ENCODE results near the gene TFF3. TPM values are rescaled to one million over a fixed set of nuclear protein-coding genes. Genes with fewer than 3 reads are reported as not detected.
A peak's percentile ranks its signal among the peaks of the same experiment; 100 is the strongest.

TFF3 gene
- total RNA-seq, 2 experiments from 2014 or later, result not detected

DNA sequence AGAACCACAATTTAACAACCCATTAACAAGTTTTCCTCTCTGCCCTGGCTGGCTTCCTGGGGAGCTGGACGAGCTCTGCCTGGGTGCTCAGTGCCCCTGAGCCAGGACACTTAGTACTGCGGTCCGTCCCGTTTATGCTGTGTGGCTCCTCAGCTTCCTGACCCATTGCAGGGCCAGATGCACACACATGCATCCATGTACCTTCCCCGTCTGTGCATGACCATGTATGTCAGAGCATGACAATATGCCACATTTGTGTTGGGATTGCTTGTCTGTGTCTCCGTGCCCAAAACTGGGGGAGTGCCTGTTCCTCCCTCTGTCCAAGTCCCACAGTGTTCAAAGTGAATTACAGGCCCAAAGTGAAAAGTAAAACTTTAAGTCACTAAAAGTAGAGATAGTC lies 9.7 kb upstream of the TFF3 start:
- ATAC-seq (ENCODE audit: poor library complexity), result no peak
- Histone ChIP-seq H3K4me1 (ENCODE audit: insufficient read depth, low read length) (no peaks in the 10 kb centered on the region), H3K9me3 (ENCODE audit: control insufficient read depth in 1 of 2, insufficient read depth in 1 of 2, low read length in 2 of 2) (no peaks in the 10 kb centered on the region), H3K27me3 (ENCODE audit: control insufficient read depth in 1 of 2, insufficient read depth in 2 of 2, low read length in 2 of 2) (no peaks in the 10 kb centered on the region), H3K36me3 (ENCODE audit: insufficient read depth, low read length) (no peaks in the 10 kb centered on the region), H3K4me3 (ENCODE audit: low read length) (no peak overlapping the region), H3K27ac (ENCODE audit: low read depth in 1 of 2, low read length in 2 of 2) (no peak overlapping the region)
- H3K36me3 Mint-ChIP-seq (ENCODE audit: low read depth), result no peaks in the 10 kb centered on the region
- H3K9me3 Mint-ChIP-seq, result no peaks in the 10 kb centered on the region
- TF ChIP-seq, protein P1, sequence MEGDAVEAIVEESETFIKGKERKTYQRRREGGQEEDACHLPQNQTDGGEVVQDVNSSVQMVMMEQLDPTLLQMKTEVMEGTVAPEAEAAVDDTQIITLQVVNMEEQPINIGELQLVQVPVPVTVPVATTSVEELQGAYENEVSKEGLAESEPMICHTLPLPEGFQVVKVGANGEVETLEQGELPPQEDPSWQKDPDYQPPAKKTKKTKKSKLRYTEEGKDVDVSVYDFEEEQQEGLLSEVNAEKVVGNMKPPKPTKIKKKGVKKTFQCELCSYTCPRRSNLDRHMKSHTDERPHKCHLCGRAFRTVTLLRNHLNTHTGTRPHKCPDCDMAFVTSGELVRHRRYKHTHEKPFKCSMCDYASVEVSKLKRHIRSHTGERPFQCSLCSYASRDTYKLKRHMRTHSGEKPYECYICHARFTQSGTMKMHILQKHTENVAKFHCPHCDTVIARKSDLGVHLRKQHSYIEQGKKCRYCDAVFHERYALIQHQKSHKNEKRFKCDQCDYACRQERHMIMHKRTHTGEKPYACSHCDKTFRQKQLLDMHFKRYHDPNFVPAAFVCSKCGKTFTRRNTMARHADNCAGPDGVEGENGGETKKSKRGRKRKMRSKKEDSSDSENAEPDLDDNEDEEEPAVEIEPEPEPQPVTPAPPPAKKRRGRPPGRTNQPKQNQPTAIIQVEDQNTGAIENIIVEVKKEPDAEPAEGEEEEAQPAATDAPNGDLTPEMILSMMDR (IDR thresholded peaks at IDR 0.05), result no peak
- CTCF ChIA-PET, result no interaction called here
- peaks cover 11% of the 10 kb centered on the region for H3K27me3 Mint-ChIP-seq
- H3K27ac Mint-ChIP-seq, result no peak overlapping the region
- peak in 1 of 14 experiments; percentile 16 for DNase-seq
- POLR2A ChIA-PET, result no interaction called here
- H3K4me3 Mint-ChIP-seq, result no peak overlapping the region
- no peaks in the 10 kb centered on the region for H3K4me1 Mint-ChIP-seq (ENCODE audit: low read depth)
- intact Hi-C loops (cut with DNase I, micrococcal nuclease), result no loop called here

- TF ChIP-seq, protein P1 (IDR thresholded peaks at IDR 0.05), result no peak
- ATAC-seq (ENCODE audit: poor library complexity) (no peak), DNase-seq (peak in 1 of 14 experiments; percentile 30)
- H3K27me3 ChIP-seq (ENCODE audit: control insufficient read depth in 1 of 2, insufficient read depth in 2 of 2, low read length in 2 of 2), result no peaks in the 10 kb centered on the region
- no peaks in the 10 kb centered on the region for H3K36me3 ChIP-seq (ENCODE audit: insufficient read depth, low read length)
- H3K4me1 ChIP-seq (ENCODE audit: insufficient read depth, low read length), result peaks cover 7% of the 10 kb centered on the region
- no peaks in the 10 kb centered on the region for H3K36me3 Mint-ChIP-seq (ENCODE audit: low read depth)
- no peaks in the 10 kb centered on the region for H3K9me3 ChIP-seq (ENCODE audit: control insufficient read depth in 1 of 2, insufficient read depth in 1 of 2, low read length in 2 of 2)
- H3K4me3 Mint-ChIP-seq, result no peak overlapping the region
- ChIA-PET CTCF (no interaction called here), POLR2A (no interaction called here)
- intact Hi-C loops (cut with DNase I, micrococcal nuclease), result no loop called here
- H3K9me3 Mint-ChIP-seq, result no peaks in the 10 kb centered on the region
- H3K27ac Mint-ChIP-seq, result no peak overlapping the region
- H3K27me3 Mint-ChIP-seq, result peaks cover 11% of the 10 kb centered on the region
- no peak overlapping the region for H3K4me3 ChIP-seq (ENCODE audit: low read length)
- H3K4me1 Mint-ChIP-seq (ENCODE audit: low read depth), result no peaks in the 10 kb centered on the region
- no peak overlapping the region for H3K27ac ChIP-seq (ENCODE audit: low read depth in 1 of 2, low read length in 2 of 2)
These were observed 6.6 kb upstream of the TFF3 start for GRCh38 chr21:42321845-42322244.

- Histone ChIP-seq H3K4me3 (ENCODE audit: low read length) (no peak overlapping the region), H3K9me3 (ENCODE audit: control insufficient read depth in 1 of 2, insufficient read depth in 1 of 2, low read length in 2 of 2) (no peaks in the 10 kb centered on the region), H3K27ac (ENCODE audit: low read depth in 1 of 2, low read length in 2 of 2) (no peak overlapping the region), H3K4me1 (ENCODE audit: insufficient read depth, low read length) (peaks cover 7% of the 10 kb centered on the region), H3K36me3 (ENCODE audit: insufficient read depth, low read length) (no peaks in the 10 kb centered on the region), H3K27me3 (ENCODE audit: control insufficient read depth in 1 of 2, insufficient read depth in 2 of 2, low read length in 2 of 2) (no peaks in the 10 kb centered on the region)
- no peaks in the 10 kb centered on the region for H3K9me3 Mint-ChIP-seq
- DNase-seq, result peak in 1 of 14 experiments; percentile 29
- peaks cover 11% of the 10 kb centered on the region for H3K27me3 Mint-ChIP-seq
- CTCF ChIA-PET, result no interaction called here
- POLR2A ChIA-PET, result no interaction called here
- intact Hi-C loops (cut with DNase I, micrococcal nuclease), result no loop called here
- H3K4me1 Mint-ChIP-seq (ENCODE audit: low read depth), result no peaks in the 10 kb centered on the region
- ATAC-seq (ENCODE audit: poor library complexity), result no peak
- no peak overlapping the region for H3K27ac Mint-ChIP-seq
- no peaks in the 10 kb centered on the region for H3K36me3 Mint-ChIP-seq (ENCODE audit: low read depth)
- no peak overlapping the region for H3K4me3 Mint-ChIP-seq
- TF ChIP-seq, protein P1 (IDR thresholded peaks at IDR 0.05), result no peak
These were observed 6.0 kb upstream of the TFF3 start for GRCh38 chr21:42321231-42321630.
